ENCODE measurements around the gene RAB37. TPM values are rescaled to one million over a fixed set of nuclear protein-coding genes. Genes with fewer than 3 reads are reported as not detected.

The RAB37 gene
- total and polyA plus RNA-seq, 9 of the 15 experiments (the other 6 are each of a cell fraction or from before 2014, with no cell fraction given): 0.03 to 0.27 (median 0.11) TPM; not detected in 4

- TF ChIP-seq FOXM1 (IDR thresholded peaks at IDR 0.05; ENCODE audit: low read depth): no peak
- TF ChIP-seq FOXM1 (CRISPR knock-in tag; IDR thresholded peaks at IDR 0.05; ENCODE audit: low read depth): peak; percentile 67; the same call in 1 of the 2 replicates
- no peak for TF ChIP-seq ZKSCAN8 (CRISPR knock-in tag; IDR thresholded peaks at IDR 0.05)
- no peak for TF ChIP-seq CREB3 (tag; conservative IDR thresholded peaks at IDR 0.05; ENCODE audit: low read depth)
- TF ChIP-seq TEAD2 (tag; IDR thresholded peaks at IDR 0.05): no peak
- no peak for TF ChIP-seq TCF7 (IDR thresholded peaks at IDR 0.05; ENCODE audit: borderline replicate concordance)
- TF ChIP-seq RBM39 (optimal IDR thresholded peaks at IDR 0.05; ENCODE audit: low read depth, low read length): no peak
- TF ChIP-seq FOXA3 (CRISPR knock-in tag; conservative IDR thresholded peaks at IDR 0.05 in 1 of 2, IDR thresholded peaks at IDR 0.05 in 1 of 2): no peak
- peak in 1 of 2 experiments; percentile 35; a peak in 1 of 4 replicates for TF ChIP-seq TEAD1 (CRISPR knock-in tag; IDR thresholded peaks at IDR 0.05)
- no peak for TF ChIP-seq EWSR1 (IDR thresholded peaks at IDR 0.05; ENCODE audit: borderline replicate concordance, low read depth, partially characterized antibody)
- no peak for TF ChIP-seq PRPF4 (IDR thresholded peaks at IDR 0.05; ENCODE audit: insufficient read depth, low read depth, low read length, poor library complexity, severe bottlenecking)
- no peak for TF ChIP-seq ZKSCAN3 (CRISPR knock-in tag; IDR thresholded peaks at IDR 0.05)
- no peak for TF ChIP-seq YY1 (IDR thresholded peaks at IDR 0.05; ENCODE audit: borderline replicate concordance in 1 of 3, control insufficient read depth in 1 of 3, extremely low read depth in 1 of 3, insufficient read depth in 3 of 3, insufficient read length in 1 of 3, insufficient replicate concordance in 2 of 3, low read depth in 1 of 3, low read length in 2 of 3)
- no peak for TF ChIP-seq PREB (CRISPR knock-in tag; IDR thresholded peaks at IDR 0.05)
- TF ChIP-seq HDAC1 (IDR thresholded peaks at IDR 0.05): peak in 1 of 2 experiments; percentile 37; a peak in 2 of 4 replicates
- no peak for TF ChIP-seq CGGBP1 (CRISPR knock-in tag; IDR thresholded peaks at IDR 0.05)
- TF ChIP-seq CREB3L1 (IDR thresholded peaks at IDR 0.05; ENCODE audit: borderline replicate concordance, low read depth): no peak
These were observed 11.6 kb downstream of the RAB37 start, which contains the start of gene NHERF1 (continued) for GRCh38 chr17:74748529-74749278.

All from K562 (cell line).